GM18508 (cell line): ENCODE data around the gene ARHGEF17.

Source experiments
- ATAC-seq: cut with Tn5 transposase; IDR thresholded peaks from one replicate; pipeline ENCODE4 v1.9.1; 2021; ENCODE audit warnings: moderate number of reproducible peaks; ENCODE audit not compliant: insufficient read depth, unreplicated experiment

Gene ARHGEF17

DNA sequence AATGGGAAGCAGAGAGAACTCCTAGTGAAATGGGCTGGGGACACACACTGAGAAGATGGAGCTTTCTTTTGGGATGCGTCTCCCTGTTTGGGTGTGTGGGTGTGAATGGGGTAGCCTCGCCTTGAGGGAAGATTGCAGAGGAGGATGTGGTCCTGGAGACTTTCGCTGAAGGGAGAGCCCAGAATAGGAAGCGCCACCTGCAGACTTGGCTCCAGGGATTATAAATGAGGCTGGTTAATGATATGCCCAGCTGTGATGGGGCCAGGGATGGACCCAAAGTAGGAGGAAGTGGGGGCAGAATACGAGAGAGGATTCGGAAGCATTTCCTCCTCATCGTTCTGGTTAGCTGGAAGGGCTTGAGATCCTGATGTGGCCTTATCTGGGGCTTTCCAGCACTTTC lies 81.8 kb downstream of the ARHGEF17 start:
- ATAC-seq: no peak

DNA sequence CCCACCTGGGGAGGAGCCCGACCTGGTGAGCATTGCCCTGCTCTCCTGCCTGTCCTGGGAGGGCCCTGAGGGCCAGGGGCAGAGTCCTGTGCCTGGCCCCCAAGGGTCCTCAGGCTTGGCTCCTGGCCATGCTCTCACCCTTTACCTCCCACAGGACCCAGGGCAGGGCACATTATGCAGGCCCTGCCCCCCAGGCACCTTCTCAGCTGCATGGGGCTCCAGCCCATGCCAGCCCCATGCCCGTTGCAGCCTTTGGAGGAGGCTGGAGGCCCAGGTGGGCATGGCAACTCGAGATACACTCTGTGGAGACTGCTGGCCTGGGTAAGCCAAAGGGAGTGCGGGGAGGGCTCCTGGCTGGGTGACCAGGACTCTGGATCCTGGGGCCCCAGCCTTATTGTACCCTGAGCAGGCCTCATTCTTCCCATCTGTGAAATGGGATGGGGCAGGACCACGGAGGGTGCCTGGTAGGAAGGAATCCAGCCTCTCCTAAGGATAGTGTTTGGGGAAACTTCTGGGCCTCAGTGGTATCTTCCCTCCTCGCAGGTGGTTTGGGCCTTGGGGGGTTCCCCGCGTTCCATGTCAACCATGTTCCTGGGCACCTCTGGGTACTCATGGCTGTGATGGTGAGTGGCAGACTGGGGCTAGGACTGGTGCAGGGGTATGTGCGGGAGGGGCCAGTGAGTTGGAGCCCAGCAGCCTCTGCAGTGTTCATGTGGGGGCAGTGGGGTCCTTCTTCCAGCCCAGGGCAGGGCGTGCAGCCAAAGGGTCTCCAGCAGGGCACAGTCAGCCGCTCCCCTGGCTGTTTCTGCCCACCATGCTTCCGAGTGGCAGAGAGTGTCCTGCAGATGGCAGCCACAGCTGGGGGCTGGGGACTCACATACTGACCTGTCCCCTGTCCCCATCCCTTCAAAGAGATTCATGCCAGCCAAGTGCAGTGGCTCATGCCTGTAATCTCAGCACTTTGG lies 82.8 kb downstream of the ARHGEF17 start:
- no peak for ATAC-seq

DNA sequence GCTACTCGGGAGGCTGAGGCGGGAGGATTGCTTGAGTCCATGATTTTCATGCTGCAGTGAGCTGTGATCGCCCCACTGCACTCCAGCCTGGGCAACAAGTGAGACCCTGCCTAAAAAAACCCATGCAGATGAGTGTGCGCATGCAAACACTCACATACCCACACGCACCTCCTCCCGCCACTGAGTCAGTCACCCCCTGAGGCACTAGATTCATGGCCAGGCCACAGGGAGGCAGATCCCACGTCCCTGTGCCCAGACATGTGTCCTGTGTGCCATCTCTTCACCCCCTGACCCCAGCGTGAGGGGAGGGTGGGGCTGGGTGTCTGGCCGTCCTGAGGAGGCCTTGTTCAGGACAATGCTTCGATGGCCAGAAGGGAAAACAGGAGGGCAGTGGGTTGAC lies 83.6 kb downstream of the ARHGEF17 start:
- no peak for ATAC-seq

DNA sequence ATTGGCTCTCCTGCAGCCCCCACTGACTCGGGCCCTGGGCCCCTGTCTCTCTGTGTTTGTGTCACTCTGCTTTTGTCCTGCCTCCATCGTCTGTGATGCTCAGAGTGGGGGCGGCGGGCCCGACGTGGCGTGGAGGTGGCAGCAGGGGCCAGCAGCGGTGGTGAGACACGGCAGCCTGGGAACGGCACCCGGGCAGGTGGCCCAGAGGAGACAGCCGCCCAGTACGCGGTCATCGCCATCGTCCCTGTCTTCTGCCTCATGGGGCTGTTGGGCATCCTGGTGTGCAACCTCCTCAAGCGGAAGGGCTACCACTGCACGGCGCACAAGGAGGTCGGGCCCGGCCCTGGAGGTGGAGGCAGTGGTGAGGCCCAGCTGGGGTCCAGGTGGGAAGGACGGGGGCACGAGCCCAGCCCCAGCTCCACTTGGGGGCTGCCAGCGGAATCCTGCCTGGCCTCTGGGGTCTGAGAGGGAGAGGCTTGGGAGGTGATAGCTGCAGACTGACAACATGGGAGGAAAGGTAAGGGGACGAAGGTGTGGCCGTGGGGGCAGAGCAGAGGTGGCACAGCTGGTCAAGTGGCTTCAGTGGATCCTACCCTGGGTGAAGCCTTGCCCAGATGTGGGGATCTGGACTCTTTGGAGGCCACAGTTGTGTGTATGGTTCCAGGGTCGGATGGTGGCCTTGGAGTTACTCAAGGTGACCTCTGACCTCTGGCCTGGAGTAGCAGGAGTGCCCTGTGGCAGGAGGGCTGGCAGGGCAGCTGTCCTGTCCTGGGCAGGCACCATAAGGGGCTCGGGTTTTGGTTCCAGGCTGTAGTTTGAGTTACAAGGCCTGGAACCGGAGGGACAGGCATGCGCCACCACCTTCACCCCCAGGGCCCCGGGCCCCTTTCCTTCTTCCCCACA lies 84.3 kb downstream of the ARHGEF17 start:
- ATAC-seq: no peak

DNA sequence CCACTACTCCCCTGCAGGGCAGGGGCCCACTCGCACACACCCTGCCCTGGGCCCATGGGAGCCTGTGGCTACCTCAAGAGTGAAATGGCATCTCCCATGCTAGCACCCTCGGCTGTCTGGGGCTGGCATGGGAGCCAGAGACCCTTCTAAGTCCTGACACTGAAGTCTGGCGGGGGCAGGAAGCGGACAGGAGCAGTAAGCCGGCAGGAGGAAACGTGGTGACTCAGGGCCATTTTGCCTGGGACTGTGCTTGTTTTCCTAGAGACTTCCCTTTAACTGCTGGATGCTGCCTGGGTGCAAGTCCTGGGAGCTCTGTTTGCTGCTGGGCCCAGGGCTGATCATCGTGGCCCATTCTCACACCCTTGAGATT lies 84.9 kb downstream of the ARHGEF17 start:
- no peak for ATAC-seq

DNA sequence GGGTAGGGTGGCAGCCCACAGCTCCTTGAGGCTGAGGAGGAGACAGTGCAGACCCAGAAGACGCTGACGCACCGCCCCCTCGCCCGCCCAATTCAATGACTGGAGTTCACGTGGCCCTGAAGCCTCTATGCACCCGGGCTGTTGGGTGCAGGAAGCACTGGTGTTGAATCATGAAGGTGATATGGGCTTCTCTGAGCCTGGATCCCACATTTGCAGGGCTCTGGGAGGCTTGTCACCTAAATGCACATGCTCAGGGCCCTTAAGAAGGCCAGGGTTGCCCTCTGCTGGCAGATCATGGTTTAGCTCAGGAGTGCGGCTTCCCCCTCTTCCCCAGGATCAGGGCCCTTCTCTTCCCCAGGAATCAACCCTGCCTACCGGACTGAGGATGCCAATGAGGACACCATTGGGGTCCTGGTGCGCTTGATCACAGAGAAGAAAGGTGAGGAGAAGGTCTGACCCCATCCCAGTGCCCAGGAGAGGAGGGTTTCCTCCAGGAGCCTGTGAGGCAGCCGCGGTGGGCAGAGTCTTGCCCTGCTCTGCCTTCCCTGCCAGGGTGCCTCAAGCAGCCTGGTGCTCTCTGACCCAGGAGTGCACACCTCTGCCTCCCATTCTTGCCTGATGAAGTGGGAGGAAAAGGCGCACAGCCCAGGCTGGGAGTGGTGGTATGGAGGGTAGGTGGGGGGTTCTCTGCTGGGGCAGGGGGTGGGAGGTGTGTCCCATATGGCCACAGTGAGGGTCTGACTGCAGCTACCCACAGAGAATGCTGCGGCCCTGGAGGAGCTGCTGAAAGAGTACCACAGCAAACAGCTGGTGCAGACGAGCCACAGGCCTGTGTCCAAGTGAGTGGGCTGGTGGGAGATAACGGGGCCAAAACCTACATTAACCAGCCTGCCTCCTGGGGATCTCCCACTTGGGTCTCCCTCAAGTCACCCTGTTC lies 85.7 kb downstream of the ARHGEF17 start:
- no peak for ATAC-seq

DNA sequence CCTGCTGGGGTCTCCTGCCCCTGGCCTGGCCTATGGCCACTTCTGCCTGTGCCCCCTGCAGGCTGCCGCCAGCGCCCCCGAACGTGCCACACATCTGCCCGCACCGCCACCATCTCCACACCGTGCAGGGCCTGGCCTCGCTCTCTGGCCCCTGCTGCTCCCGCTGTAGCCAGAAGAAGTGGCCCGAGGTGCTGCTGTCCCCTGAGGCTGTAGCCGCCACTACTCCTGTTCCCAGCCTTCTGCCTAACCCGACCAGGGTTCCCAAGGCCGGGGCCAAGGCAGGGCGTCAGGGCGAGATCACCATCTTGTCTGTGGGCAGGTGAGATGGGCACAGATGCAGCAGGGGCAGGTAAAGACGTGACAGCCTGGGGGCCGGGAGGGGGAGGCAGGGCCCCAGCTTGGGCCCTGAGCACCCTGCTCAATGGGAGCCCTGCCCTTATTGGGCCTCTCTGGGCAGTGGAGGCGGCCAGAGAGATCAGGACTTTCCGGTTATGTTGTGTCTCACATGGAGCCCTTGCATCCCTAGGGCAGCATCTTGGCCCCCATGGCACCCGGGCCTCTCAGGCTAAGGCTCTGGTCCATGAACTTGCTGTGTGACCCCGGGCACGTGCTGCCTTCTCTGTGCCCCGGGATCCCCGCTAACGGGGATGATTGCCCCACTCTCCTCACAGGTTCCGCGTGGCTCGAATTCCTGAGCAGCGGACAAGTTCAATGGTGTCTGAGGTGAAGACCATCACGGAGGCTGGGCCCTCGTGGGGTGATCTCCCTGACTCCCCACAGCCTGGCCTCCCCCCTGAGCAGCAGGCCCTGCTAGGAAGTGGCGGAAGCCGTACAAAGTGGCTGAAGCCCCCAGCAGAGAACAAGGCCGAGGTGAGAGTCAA lies 86.6 kb downstream of the ARHGEF17 start:
- ATAC-seq: no peak

DNA sequence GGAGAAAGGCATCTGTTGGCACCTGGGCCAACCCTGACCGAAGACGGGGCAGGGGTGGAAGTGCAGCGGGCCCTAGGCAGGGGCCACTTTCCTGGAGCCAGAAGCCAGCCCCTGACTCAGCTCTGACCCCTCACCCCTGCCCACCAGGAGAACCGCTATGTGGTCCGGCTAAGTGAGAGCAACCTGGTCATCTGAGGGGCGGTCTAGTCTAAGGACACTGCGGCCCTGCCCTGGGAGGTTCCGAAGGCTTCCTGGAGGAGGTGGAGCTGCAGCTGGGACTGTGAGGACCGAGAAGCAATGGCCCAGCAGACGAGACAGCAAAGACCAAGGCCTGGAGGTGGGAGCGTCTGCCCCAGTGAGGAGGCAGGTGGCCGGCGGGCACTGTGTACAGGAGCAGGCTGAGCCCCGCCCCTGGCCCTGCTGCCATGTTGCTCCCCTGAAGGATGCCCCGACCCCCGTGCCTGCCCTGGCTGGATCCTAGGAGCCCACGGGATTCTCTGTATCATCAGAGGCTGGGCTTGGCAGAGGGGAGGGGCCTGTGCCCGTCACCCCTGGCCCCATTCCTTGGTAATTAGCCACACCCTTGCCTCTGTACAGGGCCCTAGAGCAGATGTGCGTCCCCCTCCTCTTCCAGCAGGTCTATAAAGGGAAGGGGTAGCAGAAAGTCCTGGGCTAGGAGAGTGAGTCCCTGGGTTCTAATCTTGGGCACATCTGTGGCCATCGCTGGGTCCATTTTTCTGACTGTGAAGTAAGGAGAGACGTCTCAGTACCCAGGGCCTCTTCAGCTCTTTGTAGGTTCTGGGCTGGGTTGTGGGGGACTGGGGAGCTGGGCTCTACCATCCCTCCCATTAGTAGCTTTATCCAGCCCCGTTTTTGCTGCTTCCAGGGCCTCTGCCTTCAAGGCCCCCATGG lies 87.5 kb downstream of the ARHGEF17 start:
- no peak for ATAC-seq

DNA sequence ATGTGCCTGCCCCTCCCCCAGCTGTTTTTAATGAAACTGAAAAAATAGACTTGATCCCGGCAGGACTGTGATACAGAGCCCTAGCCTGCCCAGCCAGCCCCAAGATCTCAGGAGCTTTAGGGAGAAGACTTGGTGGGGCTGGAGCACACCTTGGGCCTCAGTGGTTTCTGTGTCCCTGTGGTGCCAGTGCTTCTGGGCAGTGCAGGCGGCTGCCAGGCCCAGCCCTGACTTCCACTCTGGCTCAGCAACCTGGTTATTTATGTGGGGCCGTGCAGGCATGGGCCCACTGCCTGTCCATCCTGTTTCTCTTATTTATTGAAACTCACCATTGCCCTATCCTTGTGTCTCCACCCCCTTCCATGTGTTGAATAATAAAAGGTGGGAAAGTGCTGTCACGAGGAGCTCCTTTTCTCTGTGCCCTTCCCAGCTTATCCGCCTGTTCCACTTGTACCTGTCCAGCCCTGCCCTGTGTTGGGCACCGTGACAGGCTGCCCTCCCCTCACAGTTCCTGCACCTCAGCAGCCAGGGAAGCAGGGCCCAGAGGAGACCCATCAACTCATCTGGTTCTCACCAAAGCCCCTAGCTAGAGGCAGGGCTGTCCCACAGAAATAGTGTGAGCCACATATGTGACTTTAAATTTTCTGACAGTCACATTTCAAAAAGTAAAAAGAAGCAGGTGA lies 88.3 kb downstream of the ARHGEF17 start:
- no peak for ATAC-seq

DNA sequence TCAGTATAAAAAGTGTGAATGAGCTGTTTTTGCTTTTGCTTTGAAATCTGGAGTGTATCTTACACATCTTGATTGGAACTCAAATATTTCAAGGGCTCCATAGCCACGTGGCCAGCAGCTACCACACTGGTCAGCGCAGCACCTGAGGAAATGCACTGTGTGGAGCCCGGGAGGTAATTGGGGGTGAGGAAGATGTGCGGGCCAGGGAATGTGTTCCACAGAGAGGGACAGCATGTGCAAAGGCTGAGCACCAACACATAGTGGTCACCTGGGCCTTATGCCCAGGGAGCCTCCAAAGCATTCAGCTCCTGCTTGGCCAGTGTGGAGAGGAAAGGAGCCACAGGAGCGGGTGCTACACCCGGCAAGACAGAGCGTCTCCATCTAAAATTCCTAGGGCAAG lies 88.9 kb downstream of the ARHGEF17 start:
- ATAC-seq: no peak

DNA sequence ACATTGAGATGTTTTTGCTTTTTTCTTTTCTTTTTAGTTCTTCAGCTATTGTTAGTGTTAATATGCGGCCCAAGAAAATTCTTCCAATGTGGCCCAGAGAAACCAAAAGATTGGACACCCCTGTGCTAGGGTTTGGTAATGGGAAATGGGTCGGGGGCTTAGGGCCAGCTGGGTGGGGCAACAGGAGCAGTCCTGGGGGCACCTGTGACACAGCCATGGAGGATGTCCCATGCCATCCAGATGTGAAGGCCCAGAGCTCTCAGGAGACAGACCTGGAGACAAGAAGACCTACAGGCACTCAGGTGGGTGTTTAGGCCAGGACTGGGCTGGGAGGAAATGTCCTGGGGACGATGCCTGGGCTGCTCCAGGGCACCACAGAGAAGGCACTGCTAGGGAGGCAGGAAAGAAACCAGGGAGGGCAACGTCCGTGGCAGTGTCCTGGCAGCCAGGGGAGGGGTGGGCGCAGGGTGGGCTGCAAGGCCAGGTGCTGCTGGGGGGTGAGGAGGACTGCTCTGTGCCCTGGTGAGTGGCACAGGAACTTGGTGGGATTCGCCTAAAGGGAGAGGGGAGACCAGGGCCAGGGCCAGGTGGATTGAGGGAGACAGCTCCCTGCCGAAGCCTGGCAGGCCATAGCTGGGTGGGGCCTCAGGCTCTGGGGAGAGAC lies 89.5 kb downstream of the ARHGEF17 start:
- ATAC-seq: no peak

DNA sequence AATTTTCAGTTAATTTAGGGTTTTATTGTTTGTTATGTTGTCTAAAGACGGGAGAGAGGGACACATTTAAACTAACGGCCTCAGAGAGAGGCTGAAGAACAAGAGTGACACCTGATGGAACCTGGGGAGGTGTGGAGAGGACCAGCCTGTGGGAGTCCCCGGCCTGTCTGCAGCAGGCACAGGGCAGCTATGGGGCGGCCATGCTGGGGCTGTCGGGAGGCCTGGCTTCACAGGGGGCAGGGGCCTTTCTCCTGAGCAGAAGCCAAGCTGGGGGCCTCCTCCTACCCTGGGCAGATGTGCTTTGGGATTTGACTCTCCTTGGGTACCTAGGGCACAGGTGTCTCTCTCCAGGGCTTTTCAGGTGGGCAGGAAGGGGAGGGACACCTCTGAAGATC lies 90.1 kb downstream of the ARHGEF17 start:
- no peak for ATAC-seq

DNA sequence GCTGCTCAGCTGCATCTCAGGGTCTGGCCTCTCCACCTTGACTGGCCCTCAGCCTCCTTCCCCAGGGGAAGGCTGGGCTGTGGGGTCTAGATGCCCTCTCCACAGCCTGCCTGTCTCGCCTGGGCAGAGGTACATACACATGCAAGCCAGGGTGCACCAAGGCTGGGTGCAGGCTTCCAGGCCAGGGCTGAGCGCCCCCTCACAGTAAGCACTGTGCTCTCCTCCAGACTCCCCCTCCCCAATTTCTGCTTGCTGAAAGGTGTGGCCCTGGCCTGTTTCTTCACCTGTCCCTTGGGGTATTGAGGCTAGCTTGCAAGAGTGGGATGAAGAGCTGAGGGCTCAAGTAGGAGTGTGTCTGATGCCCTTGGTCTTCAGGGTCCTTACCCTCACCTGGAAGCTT lies 90.6 kb downstream of the ARHGEF17 start:
- ATAC-seq: no peak

DNA sequence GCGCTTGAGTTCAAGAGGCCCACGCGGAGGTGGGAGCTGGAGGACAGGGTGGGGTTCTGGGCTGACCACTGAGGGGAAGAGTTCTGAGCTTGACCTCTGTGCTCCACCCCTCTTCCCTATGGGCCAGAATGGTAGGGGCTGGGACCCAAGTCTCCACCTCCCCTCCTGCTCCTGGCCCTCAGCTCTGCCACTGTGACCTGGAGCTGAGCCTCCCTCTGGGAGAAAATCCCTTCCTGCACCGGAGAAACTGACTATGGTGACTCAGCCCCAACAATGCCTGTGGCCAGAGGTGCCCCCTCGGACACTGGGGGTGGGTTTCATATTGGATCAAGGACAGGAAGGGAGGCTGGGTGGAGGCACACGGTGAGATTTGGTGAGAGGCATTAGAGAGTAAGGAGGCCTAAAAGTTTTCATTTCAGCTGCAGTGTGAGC lies 91.1 kb downstream of the ARHGEF17 start:
- ATAC-seq: no peak

DNA sequence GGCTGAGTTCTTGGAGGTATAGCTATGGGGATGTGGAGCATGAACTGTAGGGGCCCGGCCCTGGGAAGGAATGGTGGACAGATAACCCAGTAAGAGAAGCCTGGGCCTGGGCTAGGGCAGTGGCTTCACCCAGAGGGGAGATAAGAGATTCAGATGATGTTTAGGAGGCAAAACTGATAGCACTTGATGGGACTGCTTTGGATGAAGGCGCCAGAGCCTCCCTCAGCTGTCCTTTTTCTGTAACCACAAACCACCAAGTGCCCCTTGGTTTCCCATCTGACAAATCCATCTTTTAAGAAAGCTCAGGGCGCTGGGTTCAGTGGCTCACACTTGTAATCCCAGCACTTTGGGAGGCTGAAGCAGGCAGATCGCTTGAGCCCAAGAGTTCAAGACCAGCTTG lies 91.6 kb downstream of the ARHGEF17 start:
- ATAC-seq: no peak

DNA sequence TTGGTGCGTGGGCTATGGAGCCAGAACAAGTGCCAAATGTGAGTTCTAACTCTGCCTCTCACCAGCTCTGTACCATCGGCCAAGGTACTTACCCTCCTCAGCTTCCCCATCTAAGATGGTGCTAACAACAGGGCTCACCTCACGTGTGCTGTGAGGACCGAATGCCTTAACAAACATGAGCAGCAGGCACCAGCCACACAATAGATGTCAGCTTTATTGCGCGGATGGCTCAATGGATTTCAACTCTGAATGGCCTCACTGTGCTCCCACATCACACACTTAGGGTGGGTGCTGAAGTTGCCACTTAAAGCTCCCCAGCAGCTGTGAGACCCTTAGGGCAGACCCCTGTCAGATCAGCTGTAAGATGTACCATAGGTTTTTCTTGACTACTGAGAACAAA lies 92.2 kb downstream of the ARHGEF17 start:
- no peak for ATAC-seq
